Gastrocnemius medialis (tissue), 4 donors: ENCODE data around the gene CD46. TPM values are rescaled to one million over a fixed set of nuclear protein-coding genes. Genes with fewer than 3 reads are reported as not detected.

Experiments
- ATAC-seq, 2 donors: fragments of 150-250 bp; one replicate each; pipeline ENCODE4 v1.9.1; 2016
- DNase-seq, 2 donors: peaks; one replicate each; pipeline ENCODE4 v3.0.0-alpha.2; 2019
- H3K27ac ChIP-seq, 4 donors: fragments of 200-600 bp; sonication (generic); 1 replicate in 1 of 4; 2 replicates in 3 of 4; pipeline ENCODE4 v1.5.1; 2016 to 2018; ENCODE audit warnings: mild to moderate bottlenecking in 2 of 4, moderate library complexity in 1 of 4
- H3K27me3 ChIP-seq, 3 donors: fragments of 200-600 bp; sonication (generic) in 2 of 3; 1 replicate in 1 of 3; 2 replicates in 2 of 3; pipeline versions ENCODE4 v1.5.1 to v1.6.0; 2016 to 2019; ENCODE audit warnings: mild to moderate bottlenecking in 1 of 3, moderate library complexity in 1 of 3
- H3K36me3 ChIP-seq, 2 donors: fragments of 200-600 bp; sonication (generic) in 1 of 2; one replicate each; pipeline ENCODE4 v1.5.1; 2017 to 2018
- H3K4me1 ChIP-seq, 2 donors: fragments of 200-600 bp; sonication (generic) in 1 of 2; one replicate each; pipeline ENCODE4 v1.5.1; 2016 to 2017; ENCODE audit warnings: mild to moderate bottlenecking in 2 of 2
- H3K4me3 ChIP-seq, 4 donors: fragments of 200-600 bp; sonication (generic) in 3 of 4; 1 replicate in 1 of 4; 2 replicates in 3 of 4; pipeline ENCODE4 v1.5.1; 2016 to 2019; ENCODE audit warnings: mild to moderate bottlenecking in 2 of 4
- H3K9me3 ChIP-seq, 3 donors: fragments of 200-600 bp; sonication (generic) in 2 of 3; 1 replicate in 1 of 3; 2 replicates in 2 of 3; pipeline ENCODE4 v1.5.1; 2016 to 2019
- CTCF ChIP-seq, 5 experiments: fragments of 450-650 bp in 3 of 5; fragments of 200-600 bp in 2 of 5; sonication (generic) in 2 of 5; IDR thresholded peaks in 4 of 5; conservative IDR thresholded peaks in 1 of 5; 1 replicate in 4 of 5; 2 replicates in 1 of 5; pipeline ENCODE4 v1.5.1; 2016 to 2019; ENCODE audit warnings: antibody characterized with exemption in 5 of 5, mild to moderate bottlenecking in 3 of 5, moderate library complexity in 3 of 5
- POLR2A ChIP-seq, 2 donors: fragments of 450-650 bp; IDR thresholded peaks; one replicate each; pipeline ENCODE4 v1.6.1; 2017; ENCODE audit warnings: antibody characterized with exemption in 2 of 2, mild to moderate bottlenecking in 2 of 2, moderate library complexity in 2 of 2
- in situ Hi-C, 4 donors: fragments of 200-750 bp; cut with MboI; loops; one replicate each; pipeline versions ENCODE4 v1.15.0 to v1.8.0; 2017; ENCODE audit warnings: low sequenced_read_pairs in 4 of 4
- intact Hi-C: fragments of 100-400 bp; cut with DNase I; formaldehyde crosslinking; loops from one replicate; pipeline ENCODE4 v1.15.1; 2023; ENCODE audit warnings: low total_unique reads
- total RNA-seq, 4 donors: library from RNA; depleted of rRNA; stranded (reverse); fragments of >200 nt; gene quantifications; one replicate each; pipeline versions ENCODE4 v1.1.0 to v1.2.3, GENCODE V29; 2016

CD46 gene
- total RNA-seq, 4 donors from 2014 or later, result 42.1 to 101 (median 80.2) TPM

DNA sequence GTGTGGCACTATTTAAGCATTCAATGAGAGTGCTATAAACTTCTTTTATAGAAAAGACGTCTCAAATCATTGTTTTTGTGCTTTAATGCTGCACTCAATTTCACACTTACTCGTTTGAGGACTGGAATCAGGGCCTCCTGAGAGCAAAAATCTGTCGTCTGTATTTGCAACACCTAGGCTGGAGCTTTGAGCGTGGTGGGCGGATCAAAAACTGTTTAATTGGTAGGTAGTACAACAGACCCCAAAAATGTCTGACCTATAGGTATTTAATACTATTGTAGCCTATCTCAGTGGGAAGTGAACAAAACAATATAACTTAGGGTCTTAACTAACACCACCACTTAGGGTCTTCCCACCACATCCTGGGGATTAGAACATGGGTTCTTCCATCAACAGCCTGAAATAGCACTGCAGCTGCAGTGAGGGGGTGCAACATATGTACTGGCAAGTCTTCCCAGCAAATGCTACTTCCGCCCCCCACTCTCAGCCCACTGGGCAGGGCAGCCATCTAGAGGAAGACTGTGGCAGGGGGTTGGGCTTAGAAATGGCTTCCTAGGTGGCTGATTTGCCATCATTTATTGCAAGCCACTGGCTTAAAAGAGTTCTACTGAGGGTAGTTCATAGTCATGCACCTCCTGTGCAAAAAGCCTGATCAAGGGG lies 48.3 kb downstream of the CD46 start:
- Histone ChIP-seq H3K9me3 (no peaks in the 10 kb centered on the region), H3K27me3 (no peaks in the 10 kb centered on the region), H3K27ac (peak overlapping the region; percentile 96 to 100 (median 99)), H3K4me1 (peaks cover 16 to 29% of the 10 kb centered on the region in 2 donors), H3K36me3 (peaks cover 5 to 45% of the 10 kb centered on the region in 2 donors), H3K4me3 (no peak overlapping the region)
- intact Hi-C loops (loop anchor here (10.0 kb wide), 2 partner anchors 95 to 435 kb away; no protein-coding TSS in a partner anchor), in situ Hi-C loops (loop anchor here in 2 of 4 donors (25.0 kb wide), 2 partner anchors 738 to 1113 kb away; partner anchors contain the start of genes MAPKAPK2 (in 1 of the 2), PFKFB2 (in 1 of the 2) and YOD1 (in 1 of the 2))
- ATAC-seq (no peak), DNase-seq (peak; percentile 4 to 30)
- TF ChIP-seq POLR2A (IDR thresholded peaks at IDR 0.05) (no peak), CTCF (IDR thresholded peaks at IDR 0.05 in 4 of 5, conservative IDR thresholded peaks at IDR 0.05 in 1 of 5) (no peak)

- in situ Hi-C loops (loop anchor here in 1 of 4 donors (25.0 kb wide), 1 partner anchor 1115 kb away; the partner anchor contains the start of gene MAPKAPK2), intact Hi-C loops (loop anchor here (10.0 kb wide), 1 partner anchor 433 kb away; no protein-coding TSS in a partner anchor)
- Histone ChIP-seq H3K36me3 (peaks cover 5 to 55% of the 10 kb centered on the region in 2 donors), H3K9me3 (no peaks in the 10 kb centered on the region), H3K4me1 (peaks cover 32 to 46% of the 10 kb centered on the region in 2 donors), H3K27me3 (no peaks in the 10 kb centered on the region), H3K27ac (peak overlapping the region; percentile 96 to 100 (median 99)), H3K4me3 (no peak overlapping the region)
- DNase-seq, result peak; percentile 3 to 17
- TF ChIP-seq CTCF (IDR thresholded peaks at IDR 0.05 in 4 of 5, conservative IDR thresholded peaks at IDR 0.05 in 1 of 5) (no peak), POLR2A (IDR thresholded peaks at IDR 0.05) (no peak)
- no peak for ATAC-seq
Measured at GRCh38 chr1:207801819-207802218, 50.0 kb downstream of the CD46 start.

- DNase-seq (peak; percentile 2 to 13), ATAC-seq (no peak)
- H3K4me3 ChIP-seq, result no peak overlapping the region
- no peaks in the 10 kb centered on the region for H3K27me3 ChIP-seq
- no peaks in the 10 kb centered on the region for H3K9me3 ChIP-seq
- intact Hi-C loops, result loop anchor here (10.0 kb wide), 1 partner anchor 431 kb away; no protein-coding TSS in a partner anchor
- TF ChIP-seq CTCF (IDR thresholded peaks at IDR 0.05 in 4 of 5, conservative IDR thresholded peaks at IDR 0.05 in 1 of 5) (no peak), POLR2A (IDR thresholded peaks at IDR 0.05) (no peak)
- peaks cover 6 to 72% of the 10 kb centered on the region in 2 donors for H3K36me3 ChIP-seq
- in situ Hi-C loops, result loop anchor here in 1 of 4 donors (25.0 kb wide), 1 partner anchor 1116 kb away; the partner anchor contains the start of gene MAPKAPK2
- H3K27ac ChIP-seq, result peak overlapping the region; percentile 96 to 100 (median 99)
- peaks cover 51 to 53% of the 10 kb centered on the region in 2 donors for H3K4me1 ChIP-seq
Measured at GRCh38 chr1:207803678-207804077, 51.8 kb downstream of the CD46 start.

GRCh38 chr1:207804721-207805468 lies 53.0 kb downstream of the CD46 start:
- Histone ChIP-seq H3K4me3 (peak overlapping the region in 2 of 4 donors; percentile 13 to 22), H3K36me3 (peaks cover 8 to 85% of the 10 kb centered on the region in 2 donors), H3K27ac (peak overlapping the region; percentile 96 to 100 (median 99)), H3K27me3 (no peaks in the 10 kb centered on the region), H3K9me3 (no peaks in the 10 kb centered on the region), H3K4me1 (peaks cover 62 to 63% of the 10 kb centered on the region in 2 donors)
- DNase-seq (peak; percentile 2 to 27), ATAC-seq (no peak)
- in situ Hi-C loops (loop anchor here in 1 of 4 donors (25.0 kb wide), 1 partner anchor 1118 kb away; the partner anchor contains the start of gene MAPKAPK2), intact Hi-C loops (loop anchor here (10.0 kb wide), 1 partner anchor 430 kb away; no protein-coding TSS in a partner anchor)
- TF ChIP-seq CTCF (IDR thresholded peaks at IDR 0.05 in 4 of 5, conservative IDR thresholded peaks at IDR 0.05 in 1 of 5) (no peak), POLR2A (IDR thresholded peaks at IDR 0.05) (no peak)
